BE2C (cell line): ENCODE data around the gene PTAR1.

ENCODE experiments used
- DNase-seq: peaks from one replicate; pipeline ENCODE4 v3.0.0-alpha.2; 2020
- H3K27me3 ChIP-seq: fragments of 250-450 bp; sonication (Bioruptor Pico); 2 replicates; pipeline ENCODE4 v1.5.1; 2020; ENCODE audit warnings: mild to moderate bottlenecking
- H3K36me3 ChIP-seq: fragments of 250-450 bp; sonication (Bioruptor Pico); 2 replicates; pipeline ENCODE4 v1.5.1; 2020; ENCODE audit warnings: mild to moderate bottlenecking
- H3K4me1 ChIP-seq: fragments of 250-450 bp; sonication (Bioruptor Pico); 2 replicates; pipeline ENCODE4 v1.5.1; 2020
- H3K4me3 ChIP-seq: 2 replicates; pipeline ENCODE4 v1.5.1; 2011; ENCODE audit warnings: low read depth, low read length
- H3K9me3 ChIP-seq: fragments of 250-450 bp; sonication (Bioruptor Pico); 2 replicates; pipeline ENCODE4 v1.5.1; 2020
- CTCF ChIP-seq: IDR thresholded peaks from 2 replicates; pipeline ENCODE4 v1.5.1; 2012; ENCODE audit warnings: mild to moderate bottlenecking, low read depth, low read length

PTAR1 gene

GRCh38 chr9:69798744-69799143 lies 38.9 kb upstream of the PTAR1 start:
- no peak overlapping the region for H3K4me3 ChIP-seq
- H3K27me3 ChIP-seq, result no peaks in the 10 kb centered on the region
- H3K9me3 ChIP-seq, result no peaks in the 10 kb centered on the region
- no peak for TF ChIP-seq CTCF
- H3K36me3 ChIP-seq, result no peaks in the 10 kb centered on the region
- H3K4me1 ChIP-seq, result peaks cover 20% of the 10 kb centered on the region
- no peak for DNase-seq

GRCh38 chr9:69797675-69798074 lies 37.9 kb upstream of the PTAR1 start:
- H3K27me3 ChIP-seq, result no peaks in the 10 kb centered on the region
- DNase-seq, result no peak
- H3K4me1 ChIP-seq, result peaks cover 20% of the 10 kb centered on the region
- no peak overlapping the region for H3K4me3 ChIP-seq
- H3K9me3 ChIP-seq, result no peaks in the 10 kb centered on the region
- H3K36me3 ChIP-seq, result no peaks in the 10 kb centered on the region
- TF ChIP-seq CTCF, result no peak

GRCh38 chr9:69794356-69794755 lies 34.5 kb upstream of the PTAR1 start:
- Histone ChIP-seq H3K4me3 (no peak overlapping the region), H3K36me3 (no peaks in the 10 kb centered on the region), H3K9me3 (no peaks in the 10 kb centered on the region), H3K4me1 (peaks cover 12% of the 10 kb centered on the region), H3K27me3 (no peaks in the 10 kb centered on the region)
- TF ChIP-seq CTCF, result no peak
- DNase-seq, result no peak

DNA sequence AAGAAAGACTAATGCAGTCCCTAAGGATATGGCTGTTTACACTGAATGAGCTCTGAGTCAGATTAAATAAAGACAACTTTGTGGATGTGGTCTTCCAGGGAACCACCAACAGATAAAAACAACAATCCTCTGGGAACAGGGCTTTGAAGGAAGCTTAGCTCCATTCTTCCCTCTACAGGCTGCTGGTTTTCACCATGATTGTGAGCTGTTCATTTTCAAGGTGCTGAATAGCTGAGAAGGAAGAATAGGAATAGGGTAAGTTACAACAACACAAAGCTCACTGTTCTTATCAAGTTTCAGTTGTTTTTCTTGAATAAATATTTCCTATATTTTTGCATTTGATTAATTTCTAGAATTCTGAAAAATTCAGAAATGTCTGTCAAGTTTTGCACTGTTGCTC lies 25.9 kb upstream of the PTAR1 start:
- DNase-seq, result no peak
- TF ChIP-seq CTCF, result 0 out of 2 replicates have a peak, but pooled peaks have one; percentile 13
- Histone ChIP-seq H3K27me3 (no peaks in the 10 kb centered on the region), H3K4me1 (no peaks in the 10 kb centered on the region), H3K9me3 (no peaks in the 10 kb centered on the region; the same call in 1 of the 2 replicates), H3K36me3 (no peaks in the 10 kb centered on the region), H3K4me3 (no peak overlapping the region)

DNA sequence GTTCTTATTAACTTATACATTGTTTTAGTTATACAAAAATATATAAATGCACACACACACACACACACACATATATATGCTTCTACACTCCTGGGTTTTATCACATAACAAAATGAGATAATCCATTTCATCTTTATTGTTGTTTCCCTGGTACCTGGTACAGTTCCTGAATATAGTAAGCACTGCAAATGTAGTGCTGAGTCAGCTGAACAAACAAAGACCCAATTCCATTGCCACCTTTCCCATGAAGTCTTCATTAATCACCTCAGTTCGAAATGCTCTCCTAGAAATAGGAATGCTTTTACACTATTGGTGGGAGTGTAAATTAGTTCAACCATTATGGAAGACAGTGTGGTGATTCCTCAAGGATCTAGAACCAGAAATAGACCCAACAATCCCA lies 13.4 kb upstream of the PTAR1 start:
- Histone ChIP-seq H3K9me3 (no peaks in the 10 kb centered on the region), H3K4me3 (no peak overlapping the region), H3K27me3 (no peaks in the 10 kb centered on the region), H3K4me1 (no peaks in the 10 kb centered on the region), H3K36me3 (no peaks in the 10 kb centered on the region)
- no peak for TF ChIP-seq CTCF
- DNase-seq, result no peak

GRCh38 chr9:69771775-69772418 lies 12.1 kb upstream of the PTAR1 start:
- no peak for TF ChIP-seq CTCF
- DNase-seq, result no peak
- H3K36me3 ChIP-seq, result no peaks in the 10 kb centered on the region
- no peaks in the 10 kb centered on the region for H3K9me3 ChIP-seq
- no peak overlapping the region for H3K4me3 ChIP-seq
- H3K27me3 ChIP-seq, result no peaks in the 10 kb centered on the region
- H3K4me1 ChIP-seq, result no peaks in the 10 kb centered on the region
